Skeletal muscle tissue (tissue), 5 donors: ENCODE data around the gene ESPN. TPM values are rescaled to one million over a fixed set of nuclear protein-coding genes. Genes with fewer than 3 reads are reported as not detected.

Source experiments
- H3K27ac ChIP-seq: one replicate; pipeline ENCODE4 v1.7.0; 2013; ENCODE audit warnings: mild to moderate bottlenecking, low read depth, low read length, inconsistent platforms
- H3K27me3 ChIP-seq, 3 donors: one replicate each; pipeline ENCODE4 v1.7.0; 2013; ENCODE audit warnings: low read length in 3 of 3; ENCODE audit not compliant: control insufficient read depth in 3 of 3, insufficient read depth in 3 of 3
- H3K36me3 ChIP-seq, 3 donors: one replicate each; pipeline ENCODE4 v1.7.0; 2013; ENCODE audit warnings: low read length in 3 of 3; ENCODE audit not compliant: control insufficient read depth in 3 of 3, insufficient read depth in 3 of 3
- H3K4me1 ChIP-seq, 3 donors: one replicate each; pipeline ENCODE4 v1.7.0; 2013; ENCODE audit warnings: low read length in 3 of 3, mild to moderate bottlenecking in 3 of 3; ENCODE audit not compliant: control insufficient read depth in 3 of 3, insufficient read depth in 3 of 3
- H3K4me3 ChIP-seq, 3 donors: one replicate each; pipeline ENCODE4 v1.7.0; 2013; ENCODE audit warnings: low read length in 3 of 3
- H3K9ac ChIP-seq, 3 donors: one replicate each; pipeline ENCODE4 v1.7.0; 2013; ENCODE audit warnings: low read length in 3 of 3, mild to moderate bottlenecking in 3 of 3, moderate library complexity in 2 of 3, low read depth in 1 of 3
- H3K9me3 ChIP-seq, 3 donors: one replicate each; pipeline ENCODE4 v1.7.0; 2013; ENCODE audit warnings: low read length in 3 of 3; ENCODE audit not compliant: control insufficient read depth in 3 of 3
- small RNA-seq: library from RNA; depleted of rRNA; stranded (forward); fragments of <200 nt; gene quantifications from one replicate; pipeline ENCODE3, GENCODE V24; 2014
- total RNA-seq: library from RNA; depleted of rRNA; stranded (reverse); fragments of >200 nt; gene quantifications from one replicate; pipeline ENCODE4 v1.2.3, GENCODE V29; 2014
- donor health status: Osteomylitis.

Gene ESPN
- total RNA-seq, 1 donor from 2014 or later, result 0.52 TPM

DNA sequence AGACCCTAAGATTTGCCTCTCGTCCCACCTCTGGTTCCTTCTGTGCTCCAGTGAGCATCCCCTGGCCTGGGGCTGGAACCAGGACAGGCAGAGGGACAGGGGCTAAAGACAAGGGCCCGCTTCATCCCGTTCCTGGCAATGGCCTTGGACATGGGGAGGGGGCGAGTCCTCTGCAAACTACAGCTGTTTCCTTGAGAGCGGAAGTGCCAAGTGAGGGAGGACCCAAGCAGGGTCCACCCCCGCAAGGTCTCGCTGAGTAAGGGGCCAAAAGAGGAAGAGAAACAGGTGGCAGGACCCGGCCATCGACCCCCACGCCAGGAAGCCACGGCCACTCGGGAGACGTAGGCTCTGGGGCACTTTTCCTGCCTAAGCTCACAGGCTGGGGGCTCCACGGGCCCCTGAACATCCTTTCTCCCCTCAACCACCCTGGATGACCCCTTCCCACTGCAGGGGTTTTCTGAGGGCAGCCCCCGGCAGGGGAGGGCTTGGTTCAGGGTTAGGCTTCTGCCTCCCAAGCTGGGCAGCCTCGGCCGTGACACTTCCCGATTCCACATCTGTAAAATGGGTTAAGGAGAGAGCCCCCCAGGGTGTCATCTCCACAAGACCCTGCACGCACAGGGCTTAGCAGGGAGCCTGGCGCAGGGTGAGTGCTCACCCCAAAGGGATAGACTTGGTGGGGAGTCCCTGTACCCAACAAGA is 84.8 kb downstream of the ESPN start:
- Histone ChIP-seq H3K9me3 (no peaks in the 10 kb centered on the region), H3K4me1 (peaks cover 14 to 20% (median 18%) of the 10 kb centered on the region in 3 donors), H3K9ac (no peak overlapping the region), H3K27me3 (peaks cover 0 to 5% (median 4%) of the 10 kb centered on the region in 3 donors), H3K27ac (no peak overlapping the region), H3K4me3 (no peak overlapping the region), H3K36me3 (no peaks in the 10 kb centered on the region)

DNA sequence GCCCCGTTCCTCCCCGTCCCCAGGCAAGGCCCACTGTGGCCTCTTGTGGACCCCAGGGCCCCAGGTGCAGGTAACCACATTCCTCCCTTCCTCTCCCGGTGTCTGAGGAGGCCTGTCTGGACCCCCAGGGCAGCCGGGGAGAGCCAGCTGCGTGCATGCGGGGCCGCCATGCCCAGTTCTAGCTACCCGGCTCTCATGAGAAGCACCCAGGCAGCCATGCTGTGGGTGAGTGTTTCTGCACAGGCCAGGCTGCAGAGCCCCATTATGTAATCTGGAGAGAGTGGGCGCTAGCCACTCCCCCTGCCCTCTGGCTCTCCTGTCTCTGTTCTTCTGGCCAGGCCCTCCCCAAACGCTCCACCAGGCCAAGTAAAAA is 85.3 kb downstream of the ESPN start:
- Histone ChIP-seq H3K4me3 (no peak overlapping the region), H3K27me3 (peaks cover 0 to 5% (median 4%) of the 10 kb centered on the region in 3 donors), H3K36me3 (no peaks in the 10 kb centered on the region), H3K9ac (no peak overlapping the region), H3K4me1 (peaks cover 14 to 20% (median 18%) of the 10 kb centered on the region in 3 donors), H3K27ac (no peak overlapping the region), H3K9me3 (no peaks in the 10 kb centered on the region)

DNA sequence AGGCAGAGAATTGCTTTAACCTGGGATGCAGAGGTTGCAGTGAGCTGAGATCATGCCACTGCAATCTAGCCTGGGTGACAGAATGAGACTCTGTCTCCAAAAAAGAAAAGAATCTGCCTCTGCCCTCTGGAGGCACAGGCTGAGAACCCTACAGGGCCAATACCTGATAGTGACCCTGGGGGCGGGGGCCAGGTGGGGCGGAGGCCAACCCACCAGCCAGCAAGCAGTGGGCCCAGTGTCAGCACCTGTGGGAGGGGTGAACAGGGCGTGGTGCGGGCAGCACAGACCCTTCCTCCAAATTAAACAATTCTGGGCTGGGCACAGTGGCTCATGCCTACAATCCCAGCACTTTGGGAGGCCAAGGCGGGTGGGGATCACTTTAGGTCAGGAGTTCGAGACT is 85.9 kb downstream of the ESPN start:
- Histone ChIP-seq H3K9ac (no peak overlapping the region), H3K27ac (no peak overlapping the region), H3K27me3 (peaks cover 0 to 5% (median 4%) of the 10 kb centered on the region in 3 donors), H3K4me3 (no peak overlapping the region), H3K36me3 (no peaks in the 10 kb centered on the region), H3K9me3 (no peaks in the 10 kb centered on the region), H3K4me1 (peaks cover 14 to 20% (median 18%) of the 10 kb centered on the region in 3 donors)

Small RNAs within 50 kb of the gene (small RNA-seq; reads per million reads assigned to genes)
- gene MIR4252, result not detected

Other genes starting within 250 kb of the ESPN start
- not detected for gene CHD5, start 244.5 kb upstream of the ESPN start, total RNA-seq
- 305 TPM for gene RPL22, start 225.2 kb upstream of the ESPN start, total RNA-seq
- 14.1 TPM for gene RNF207, start 218.7 kb upstream of the ESPN start, total RNA-seq
- 31.8 TPM for gene ICMT, start 188.8 kb upstream of the ESPN start, total RNA-seq
- not detected for gene HES3, start 180.6 kb upstream of the ESPN start, total RNA-seq
- gene GPR153, start 163.7 kb upstream of the ESPN start, total RNA-seq, result 4.7 TPM
- 3.7 TPM for gene ACOT7, start 31.0 kb upstream of the ESPN start, total RNA-seq
- not detected for gene HES2, start 4.9 kb upstream of the ESPN start, total RNA-seq
- gene TNFRSF25, start 41.4 kb downstream of the ESPN start, total RNA-seq, result 3.7 TPM
- gene PLEKHG5, start 66.9 kb downstream of the ESPN start, total RNA-seq, result 8.4 TPM
- gene NOL9, start 129.7 kb downstream of the ESPN start, total RNA-seq, result 24.0 TPM
- gene TAS1R1, start 130.5 kb downstream of the ESPN start, total RNA-seq, result 5.7 TPM
- gene ZBTB48, start 155.2 kb downstream of the ESPN start, total RNA-seq, result 10.4 TPM
- 27.1 TPM for gene KLHL21, start 178.1 kb downstream of the ESPN start, total RNA-seq
- 17.7 TPM for gene PHF13, start 189.0 kb downstream of the ESPN start, total RNA-seq
- gene THAP3, start 200.1 kb downstream of the ESPN start, total RNA-seq, result 25.6 TPM